PC-3 (cell line): ENCODE results near the gene MKI67.

Experiments used
- CTCF ChIP-seq: fragments of 300-600 bp; sonication (generic); conservative IDR thresholded peaks from 2 replicates; pipeline ENCODE4 v1.5.1; 2017; ENCODE audit warnings: antibody characterized with exemption, low read depth, mild to moderate bottlenecking, low read length
- EZH2 ChIP-seq: fragments of 300-600 bp; sonication (generic); IDR thresholded peaks from one replicate; pipeline ENCODE4 v1.6.1; 2017; ENCODE audit warnings: antibody characterized with exemption, mild to moderate bottlenecking, low read length; ENCODE audit not compliant: unreplicated experiment
- EZH2phosphoT487 ChIP-seq: fragments of 300-600 bp; sonication (generic); IDR thresholded peaks from 2 replicates; pipeline ENCODE4 v1.6.1; 2018; ENCODE audit warnings: mild to moderate bottlenecking, antibody characterized with exemption, low read length, borderline replicate concordance

GRCh38 chr10:128114901-128115300, 11.3 kb downstream of the MKI67 start:
- TF ChIP-seq CTCF (no peak), EZH2phosphoT487 (no peak), EZH2 (no peak)
